Stimulated activated CD4-positive, alpha-beta T cell treated with anti-CD3 and anti-CD28 coated beads, Interleukin-12 subunit alpha, Interleukin-12 subunit beta, amount 100 ng/mL, for 4 hours (primary cell): ENCODE measurements around the gene ANXA8L1.
"Not testable (repeated sequence)": the region's sequence is repeated elsewhere in the genome, so short reads cannot be mapped to it uniquely, and the experiment has no call there.

ENCODE experiments used
- DNase-seq: peaks from one replicate; pipeline ENCODE4 v3.0.0-alpha.2; 2020

ANXA8L1 gene, protein sequence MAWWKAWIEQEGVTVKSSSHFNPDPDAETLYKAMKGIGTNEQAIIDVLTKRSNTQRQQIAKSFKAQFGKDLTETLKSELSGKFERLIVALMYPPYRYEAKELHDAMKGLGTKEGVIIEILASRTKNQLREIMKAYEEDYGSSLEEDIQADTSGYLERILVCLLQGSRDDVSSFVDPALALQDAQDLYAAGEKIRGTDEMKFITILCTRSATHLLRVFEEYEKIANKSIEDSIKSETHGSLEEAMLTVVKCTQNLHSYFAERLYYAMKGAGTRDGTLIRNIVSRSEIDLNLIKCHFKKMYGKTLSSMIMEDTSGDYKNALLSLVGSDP

DNA sequence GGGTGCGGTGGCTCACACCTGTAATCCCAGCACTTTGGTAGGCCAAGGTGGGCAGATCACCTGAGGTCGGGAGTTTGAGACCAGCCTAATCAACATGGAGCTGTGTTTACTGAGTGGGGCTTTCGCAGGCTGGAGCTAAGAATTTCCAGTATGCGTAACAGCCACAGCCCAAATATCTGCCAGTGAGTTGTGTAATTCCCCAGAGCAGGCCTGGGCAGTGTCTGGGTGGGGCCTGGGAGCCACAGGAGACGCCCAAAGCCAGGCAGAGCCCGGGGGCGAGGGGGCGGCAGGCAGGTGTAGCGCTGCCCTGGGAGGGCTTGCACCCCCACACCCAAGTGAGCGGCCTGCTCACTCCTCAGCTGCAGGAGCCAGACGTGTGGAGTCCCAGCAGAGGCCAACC lies at the start of gene ANXA8L1:
Gene ANXA8L1 (plus strand): TSS at position 371 of the 400 bp plus-strand sequence. CDS start 76 bp downstream, outside the sequence.
- not testable (repeated sequence) for DNase-seq

DNA sequence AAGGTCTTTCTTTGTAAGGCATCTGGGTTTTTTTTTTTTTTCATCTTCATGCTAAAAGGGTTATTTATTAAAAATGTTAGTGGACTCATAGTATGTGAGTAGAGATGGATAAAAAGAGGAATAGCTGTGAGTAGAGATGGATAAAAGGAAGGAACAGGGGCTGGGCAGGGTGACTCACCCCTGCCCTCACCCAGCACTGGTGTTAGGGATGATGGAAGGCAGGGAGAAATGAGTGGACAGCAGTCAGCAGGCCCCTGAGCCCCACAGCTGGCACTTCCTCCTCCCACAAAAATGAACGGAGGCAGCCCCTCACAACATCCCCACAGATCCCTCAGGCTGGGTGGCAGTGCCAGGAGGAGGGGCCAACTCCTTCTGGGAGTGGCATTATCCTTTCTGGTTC lies 49.5 kb upstream of the ANXA8L1 start:
- DNase-seq = no peak

DNA sequence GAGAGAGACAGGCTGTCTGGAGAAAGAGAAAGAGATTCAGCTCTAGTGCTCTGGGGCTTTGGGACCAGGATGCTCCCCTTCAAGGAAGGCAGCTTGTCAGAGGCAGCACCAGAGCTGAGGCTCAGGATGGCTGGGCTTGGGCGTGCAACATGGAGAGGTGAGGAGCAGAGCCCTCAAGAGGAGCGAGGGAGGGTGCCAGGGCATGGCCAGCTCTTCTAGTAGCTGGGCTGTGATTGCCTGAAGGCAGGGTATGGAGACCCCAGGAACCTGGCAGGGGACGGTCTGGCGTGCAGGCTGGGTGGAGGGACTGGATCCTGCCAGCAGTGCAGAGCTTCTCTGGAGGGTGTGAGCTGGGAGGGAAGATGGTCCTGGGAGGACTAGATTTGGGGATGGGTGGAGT lies 48.6 kb upstream of the ANXA8L1 start:
- DNase-seq = no peak

DNA sequence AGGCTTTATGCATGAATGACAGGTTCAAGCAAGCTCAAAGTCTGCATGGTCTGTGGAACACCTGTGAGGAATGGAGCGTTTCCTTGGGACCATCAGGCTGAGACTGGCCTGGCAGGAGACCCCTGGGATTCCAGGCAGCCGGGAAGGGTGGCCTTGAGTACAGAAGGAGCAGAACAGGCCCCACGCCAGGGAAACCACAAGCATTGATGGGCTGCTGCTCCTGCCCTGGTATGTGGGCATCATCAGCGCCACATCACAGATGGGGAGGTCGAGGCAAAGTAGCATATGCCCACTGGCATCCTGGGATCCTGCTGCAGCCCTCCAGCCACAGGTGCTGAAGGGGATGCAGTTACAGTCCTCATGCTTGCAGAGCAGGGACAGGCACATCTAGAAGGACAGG lies 47.9 kb upstream of the ANXA8L1 start:
- DNase-seq = no peak

DNA sequence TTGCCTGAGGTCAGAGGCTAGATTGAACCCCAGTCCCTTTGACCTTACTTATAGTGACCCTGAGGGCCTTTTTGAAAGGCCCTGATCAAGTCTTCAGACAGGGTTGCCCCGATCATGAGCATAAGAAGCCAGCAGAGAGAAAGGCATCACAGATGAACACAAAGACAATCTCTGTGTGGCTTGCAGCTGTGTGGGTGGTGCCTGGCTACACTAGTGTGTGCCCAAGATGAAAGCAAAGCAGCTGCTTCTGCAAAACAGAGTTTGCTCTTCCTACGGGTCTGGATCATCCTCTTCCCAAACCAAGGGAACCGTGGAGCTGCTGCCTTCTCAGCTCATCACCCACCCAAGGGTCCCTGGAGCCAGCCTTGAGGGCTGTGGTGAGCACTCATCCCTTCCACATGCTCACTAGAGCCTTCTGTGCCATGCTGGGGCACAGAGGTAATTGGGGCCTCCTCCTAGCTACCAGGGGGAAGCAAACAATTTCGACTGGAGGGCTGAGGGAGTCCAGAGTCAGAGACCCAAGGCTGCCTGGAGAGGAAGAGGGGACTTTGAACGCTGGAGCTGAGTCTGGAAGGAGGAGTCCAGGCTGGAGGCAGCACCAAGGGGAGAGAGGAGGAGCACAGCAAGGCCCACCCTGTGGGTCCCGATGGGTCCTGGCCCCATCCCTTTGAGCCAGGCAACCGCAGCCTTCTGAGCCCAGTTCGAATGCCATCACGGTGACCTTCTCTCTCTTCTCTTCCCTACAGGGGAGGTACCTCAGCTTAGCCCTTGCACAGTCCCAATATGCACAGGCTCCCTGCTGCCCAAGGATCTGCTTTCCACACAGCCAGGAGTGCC lies 46.5 kb upstream of the ANXA8L1 start:
- DNase-seq = no peak

DNA sequence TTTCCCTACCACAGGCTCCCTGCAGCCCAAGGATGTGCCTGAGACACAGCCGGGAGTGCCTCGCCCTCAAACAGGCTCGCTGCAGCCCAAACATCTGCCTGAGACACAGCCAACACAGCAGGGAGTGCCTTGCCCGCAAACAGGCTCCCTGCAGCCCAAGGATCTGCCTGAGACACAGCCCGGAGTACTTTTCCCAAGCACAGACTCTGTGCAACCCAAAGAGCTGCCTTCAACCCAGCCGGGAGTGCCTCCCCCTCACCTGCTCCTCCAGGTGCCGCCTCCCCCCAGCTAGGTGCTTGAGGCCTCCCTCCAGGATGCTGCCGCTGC lies 45.9 kb upstream of the ANXA8L1 start:
- DNase-seq = no peak

DNA sequence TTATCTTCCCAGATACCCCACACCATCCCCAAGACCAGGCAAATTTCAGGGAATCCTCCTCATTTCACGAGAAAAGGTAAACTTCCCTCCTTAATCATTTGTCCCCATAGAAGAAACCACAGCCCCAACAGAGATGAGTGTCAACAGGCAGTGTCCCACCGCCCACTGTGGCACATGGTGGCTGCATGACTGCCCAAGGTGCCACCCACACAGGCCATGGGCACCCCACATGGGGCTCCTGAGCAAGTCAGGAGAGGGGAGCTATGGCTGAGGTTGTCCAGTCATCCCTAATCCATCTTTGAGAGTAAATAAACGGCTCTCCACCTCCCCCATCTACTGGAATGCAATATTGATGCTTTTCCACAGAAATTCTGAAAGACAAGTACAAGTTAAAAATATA lies 44.7 kb upstream of the ANXA8L1 start:
- no peak for DNase-seq

DNA sequence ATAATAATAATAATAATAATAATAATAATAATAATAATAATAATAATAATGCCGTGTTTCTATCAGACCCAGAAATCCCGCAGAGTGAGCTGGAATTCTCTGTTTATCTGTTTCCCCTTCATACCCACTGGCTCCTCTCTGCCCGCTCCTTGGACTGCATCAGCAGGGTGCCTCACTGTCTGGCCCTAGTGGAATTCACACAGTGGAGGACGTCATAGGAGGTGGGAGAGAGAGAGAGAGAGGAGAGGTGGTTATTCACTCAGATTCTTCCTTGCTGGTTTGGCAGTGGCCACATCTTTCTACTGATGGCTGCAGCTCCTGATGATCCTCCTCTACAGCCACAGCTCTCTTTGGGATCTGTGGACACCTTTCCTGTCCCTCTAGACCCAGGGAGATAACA lies 10.1 kb upstream of the ANXA8L1 start:
- DNase-seq = not testable (repeated sequence)

DNA sequence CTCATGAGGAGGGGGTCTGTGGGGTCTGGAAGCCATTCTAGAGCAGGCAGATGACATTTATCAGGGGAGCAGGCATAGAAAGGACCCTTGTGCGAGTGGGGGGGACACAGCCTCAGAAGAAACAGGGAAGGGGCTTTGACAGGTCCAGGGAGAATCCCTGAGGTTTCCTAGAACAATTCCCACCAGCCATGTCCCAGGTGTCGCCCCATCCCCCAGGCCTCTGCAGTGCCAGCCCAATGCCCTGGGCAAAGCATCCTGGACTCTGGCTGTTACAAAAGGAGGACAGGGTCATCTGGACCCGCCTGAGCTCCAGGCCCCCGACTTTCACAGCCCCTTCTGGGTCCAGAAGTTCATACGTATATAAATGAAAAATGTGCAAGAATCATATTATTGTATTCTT lies 8.4 kb upstream of the ANXA8L1 start:
- DNase-seq = not testable (repeated sequence)

DNA sequence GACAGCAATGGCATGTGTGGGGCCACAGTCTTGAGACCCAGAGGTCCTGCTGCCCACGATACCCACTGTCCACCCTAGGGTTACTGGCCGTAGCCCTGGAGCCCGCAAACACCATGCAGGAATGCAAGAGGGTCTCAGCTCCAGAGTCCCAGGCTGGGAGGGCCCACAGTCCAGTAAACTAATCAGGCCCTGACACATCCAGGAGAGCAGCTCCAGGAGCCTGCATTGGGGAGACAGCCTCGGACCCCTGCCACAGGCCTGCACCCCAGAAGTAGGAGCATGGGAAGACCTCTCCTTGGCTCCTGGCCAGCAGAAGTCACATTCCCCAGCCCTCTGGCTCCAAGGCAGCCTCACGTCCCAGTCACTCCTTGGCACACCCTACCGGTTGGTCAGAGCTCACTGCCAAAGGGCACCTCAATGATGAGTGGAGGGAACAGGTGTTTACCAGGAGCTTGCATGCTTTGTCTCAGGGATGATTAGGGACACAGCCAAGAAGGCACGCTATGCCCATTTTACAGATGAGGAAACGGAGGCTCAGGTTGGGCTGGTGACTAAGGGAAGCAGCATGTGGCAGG lies 7.8 kb upstream of the ANXA8L1 start:
- not testable (repeated sequence) for DNase-seq

DNA sequence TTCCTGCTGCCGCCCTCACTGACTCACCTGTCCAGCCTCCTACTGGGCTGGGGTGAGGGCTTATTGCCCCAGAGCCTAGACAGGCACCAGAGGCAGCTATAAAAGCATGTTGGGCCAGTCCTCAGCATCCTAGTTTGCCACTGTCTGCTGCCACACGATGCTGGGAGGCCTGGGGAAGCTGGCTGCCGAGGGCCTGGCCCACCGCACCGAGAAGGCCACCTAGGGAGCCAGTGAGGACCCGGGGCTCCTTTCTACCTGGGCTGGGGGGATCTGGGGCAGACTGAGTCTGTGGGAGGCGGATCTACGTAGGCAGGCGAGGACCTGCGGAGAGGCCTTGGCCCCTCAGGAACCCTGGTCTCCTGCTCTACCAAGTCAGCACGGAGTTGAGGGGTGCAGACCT lies 6.6 kb upstream of the ANXA8L1 start:
- not testable (repeated sequence) for DNase-seq

DNA sequence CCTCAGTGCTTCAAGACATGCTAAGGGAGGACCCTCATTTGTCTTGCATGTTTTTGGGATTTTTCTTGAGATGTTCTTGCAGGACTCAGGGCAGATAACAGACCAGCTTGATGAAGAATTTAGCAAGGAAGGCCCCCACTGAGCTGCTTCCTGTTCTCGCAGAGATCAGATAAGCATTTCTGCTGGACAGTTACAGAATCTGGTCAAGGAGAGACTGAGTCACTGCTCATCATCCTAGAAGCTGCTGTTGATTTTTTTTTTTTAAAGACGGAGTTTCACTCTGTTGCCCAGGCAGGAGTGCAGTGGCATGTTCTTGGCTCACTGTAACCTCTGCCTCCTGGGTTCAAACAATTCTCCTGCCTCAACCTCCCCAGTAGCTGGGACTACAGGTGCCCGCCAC lies 1.2 kb upstream of the ANXA8L1 start:
- not testable (repeated sequence) for DNase-seq

DNA sequence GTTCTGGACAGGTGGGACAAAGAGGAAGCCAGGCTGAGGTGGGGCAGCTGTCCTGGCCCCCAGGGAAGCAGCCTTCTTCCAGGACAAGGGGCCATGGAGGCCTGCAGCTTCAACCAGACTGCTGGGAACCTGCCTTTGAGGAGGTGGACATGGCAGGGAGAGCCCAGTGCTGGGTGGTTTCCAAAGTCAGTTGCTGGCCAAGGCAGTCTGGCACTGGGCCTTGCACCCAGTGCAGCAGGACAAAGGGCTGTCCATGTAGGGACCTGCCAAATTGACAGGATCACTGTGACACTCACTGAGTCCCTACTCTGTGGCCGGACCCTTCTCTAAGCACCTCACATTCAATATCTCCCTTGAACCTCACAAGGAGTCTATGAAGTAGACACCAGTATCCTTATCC lies 1.4 kb downstream of the ANXA8L1 start:
- DNase-seq = not testable (repeated sequence)

DNA sequence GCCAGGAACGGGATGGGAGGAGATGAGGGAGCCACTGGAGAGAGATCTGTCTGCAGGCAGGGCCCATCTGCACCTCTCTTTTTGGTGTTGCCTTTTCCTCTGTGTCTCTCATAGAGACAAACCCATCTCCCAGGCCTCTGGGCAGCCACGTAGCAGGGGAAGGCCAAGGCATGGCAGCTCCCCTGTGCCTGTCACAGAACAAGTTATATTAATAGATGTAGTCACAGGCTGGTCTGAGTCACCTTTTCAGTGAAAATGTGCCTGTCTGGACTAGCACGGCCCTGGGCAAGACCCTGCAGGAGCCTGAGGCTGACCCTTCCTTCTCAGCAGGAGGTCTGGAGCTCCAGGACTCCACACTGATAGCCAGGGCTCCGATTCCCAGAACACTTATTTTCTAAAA lies 2.1 kb downstream of the ANXA8L1 start:
- DNase-seq = not testable (repeated sequence)

DNA sequence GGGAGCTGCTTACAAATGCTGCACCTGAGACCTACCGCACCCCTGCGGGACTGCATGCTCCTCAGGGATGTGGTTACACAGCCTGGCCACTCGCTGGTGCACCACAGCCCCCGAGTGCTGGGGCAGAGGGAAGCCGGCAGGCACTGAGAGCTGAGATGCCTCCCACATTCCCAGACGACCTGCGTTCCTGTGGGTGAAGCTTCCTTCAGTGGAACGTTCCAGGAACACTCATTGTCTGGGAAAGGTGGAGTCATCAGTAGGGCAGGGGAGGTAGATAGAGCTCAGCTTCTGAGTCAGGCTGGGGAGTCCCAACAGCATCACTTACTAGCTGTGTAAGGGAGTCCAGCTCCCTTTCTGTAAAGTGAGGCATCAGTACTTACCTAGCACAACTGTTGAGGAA lies 2.5 kb downstream of the ANXA8L1 start:
- not testable (repeated sequence) for DNase-seq

DNA sequence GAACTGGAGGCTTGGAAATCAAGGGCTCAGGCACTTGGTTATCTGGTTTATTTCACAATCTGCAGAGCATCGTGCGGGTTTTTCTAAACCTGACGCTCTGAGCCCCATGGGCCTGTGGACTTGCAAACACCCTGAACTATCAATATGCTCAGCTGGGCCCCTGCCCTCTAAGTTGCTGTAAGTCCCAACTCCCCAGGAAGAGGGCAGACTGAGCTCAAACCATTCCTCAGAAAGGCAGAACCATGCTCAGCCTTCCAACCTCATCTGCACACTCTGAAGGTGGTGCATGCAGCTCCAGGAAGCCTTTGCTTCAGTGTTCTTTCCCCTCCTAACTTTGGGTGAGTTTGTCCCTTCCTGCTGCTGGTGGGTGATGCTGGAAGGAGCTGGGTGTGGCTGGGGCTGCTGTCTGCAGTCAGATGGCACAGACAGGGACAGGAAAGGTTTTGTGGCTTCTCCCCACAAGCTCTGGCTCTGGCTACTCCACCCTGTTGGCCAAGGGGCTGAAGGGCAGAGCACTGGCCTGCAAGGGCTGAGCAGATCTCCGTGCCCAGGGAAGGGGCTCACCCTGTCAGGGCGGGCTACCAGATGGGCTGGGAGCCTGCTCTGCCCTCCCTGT lies 3.8 kb downstream of the ANXA8L1 start:
- not testable (repeated sequence) for DNase-seq

DNA sequence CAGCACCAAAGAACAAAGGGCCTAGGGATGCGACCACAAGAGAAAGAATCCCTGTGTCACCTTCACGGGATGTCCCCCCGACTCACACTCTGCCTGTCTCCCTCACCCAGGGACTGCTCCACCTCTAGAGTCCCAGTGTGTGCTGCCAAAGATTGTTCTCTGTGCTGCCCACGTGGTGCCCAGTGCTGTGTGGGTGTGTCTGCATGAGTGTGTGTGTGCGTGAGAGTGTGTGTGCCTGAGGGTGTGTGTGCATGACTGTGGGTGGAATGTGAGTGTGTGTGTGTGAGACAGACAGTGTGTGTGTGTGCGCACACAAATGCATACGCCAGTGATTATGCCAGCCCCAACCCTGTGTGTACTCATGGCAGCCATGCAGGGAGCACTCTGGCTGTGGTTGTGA lies 10.3 kb downstream of the ANXA8L1 start:
- not testable (repeated sequence) for DNase-seq

DNA sequence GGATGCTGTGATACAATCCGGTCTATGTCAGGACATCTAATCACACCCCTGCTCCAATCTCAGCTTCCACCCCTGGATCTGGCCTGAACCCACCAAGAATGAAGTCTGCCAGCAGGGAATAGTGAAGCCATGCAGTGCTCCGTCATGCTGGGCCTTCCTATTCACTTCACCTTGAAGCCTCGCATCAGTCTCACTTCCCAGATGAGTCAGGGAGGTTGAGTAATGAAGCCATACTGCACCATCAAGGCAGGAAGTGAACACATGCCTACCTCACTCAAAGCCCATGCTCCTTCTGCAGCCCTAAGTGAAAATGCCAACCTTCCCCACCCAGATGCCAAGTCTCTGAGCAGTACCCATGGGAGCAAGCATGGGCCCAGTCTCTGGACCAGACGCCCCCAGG lies 11.1 kb downstream of the ANXA8L1 start:
- DNase-seq = not testable (repeated sequence)

DNA sequence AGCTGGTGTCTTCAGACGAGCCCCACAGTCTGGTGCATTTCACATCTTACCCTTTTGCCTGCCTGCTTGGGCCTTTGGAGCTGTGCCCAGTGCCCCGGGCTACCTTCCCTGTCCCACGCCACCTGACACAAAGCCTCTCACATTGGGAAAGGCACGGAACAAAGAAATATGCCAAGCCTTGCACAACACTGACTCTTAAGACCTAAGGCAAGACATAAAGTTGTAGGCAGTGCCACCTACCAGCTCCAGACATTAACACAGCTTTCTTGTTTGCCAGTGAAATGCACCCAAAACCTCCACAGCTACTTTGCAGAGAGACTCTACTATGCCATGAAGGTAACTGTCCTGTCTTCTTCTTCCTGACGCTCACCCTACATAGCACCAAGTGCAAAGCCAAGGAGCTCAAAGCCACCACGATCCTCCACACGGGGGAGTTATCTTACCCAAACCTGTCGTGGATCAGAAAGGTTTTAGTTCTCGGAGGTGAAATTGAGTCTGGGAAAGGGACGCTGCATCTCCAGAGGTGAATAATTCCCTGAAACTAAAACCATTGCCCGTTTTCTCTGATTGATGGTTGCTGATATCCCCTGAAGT lies 11.8 kb downstream of the ANXA8L1 start:
- DNase-seq = not testable (repeated sequence)

DNA sequence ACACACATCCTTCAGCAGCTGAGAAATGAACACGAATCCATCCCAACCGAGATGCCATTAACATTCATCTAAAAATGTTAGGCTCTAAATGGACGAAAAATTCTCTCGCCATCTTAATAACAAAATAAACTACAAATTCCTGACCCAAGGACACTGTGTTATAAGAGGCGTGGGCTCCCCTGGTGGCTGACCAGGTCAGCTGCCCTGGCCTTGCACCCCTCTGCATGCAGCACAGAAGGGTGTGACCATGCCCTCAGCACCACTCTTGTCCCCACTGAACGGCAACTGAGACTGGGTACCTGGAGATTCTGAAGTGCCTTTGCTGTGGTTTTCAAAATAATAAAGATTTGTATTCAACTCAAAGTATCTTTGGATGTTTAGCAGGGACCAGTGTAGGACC lies 15.8 kb downstream of the ANXA8L1 start:
- not testable (repeated sequence) for DNase-seq

DNA sequence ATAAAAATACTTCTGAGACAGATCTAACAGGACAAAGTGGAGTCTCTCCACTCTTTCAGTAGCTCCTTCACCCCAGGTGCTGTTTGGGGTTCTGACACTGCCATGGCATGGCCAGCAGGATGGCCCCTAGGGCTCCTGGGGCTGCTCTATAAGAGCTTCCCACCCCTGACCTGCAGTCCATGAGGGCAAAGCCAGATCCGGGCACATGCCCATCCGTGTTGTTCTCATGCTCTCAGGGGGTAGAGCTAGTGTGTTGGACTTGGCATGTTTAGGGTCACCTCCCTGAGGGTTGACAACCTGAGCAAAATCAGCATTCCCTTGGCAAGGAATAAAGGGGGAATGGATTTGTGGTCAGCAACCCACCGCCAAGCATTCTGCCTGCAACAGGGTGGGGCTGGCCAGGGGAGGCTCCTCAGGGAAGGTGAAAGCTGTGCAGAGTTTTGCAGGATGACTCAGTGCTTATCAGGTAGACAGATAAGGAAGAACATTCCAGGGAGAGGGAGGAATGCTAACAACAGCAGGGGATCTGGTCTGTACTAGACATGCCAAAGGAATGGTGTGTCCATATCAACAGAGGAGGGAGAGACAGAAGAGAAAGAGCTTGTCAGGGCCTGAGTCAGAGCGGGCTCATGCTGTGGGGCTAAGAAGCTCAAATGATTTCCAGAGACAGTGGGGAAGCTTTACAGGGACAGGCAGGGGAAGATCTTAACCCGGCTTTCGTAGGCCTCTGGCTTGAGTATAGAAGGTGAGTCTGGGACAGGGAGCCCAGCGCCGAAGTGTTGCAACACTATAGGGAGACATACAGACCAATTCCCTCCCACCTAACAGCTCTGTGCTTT lies 21.1 kb downstream of the ANXA8L1 start:
- not testable (repeated sequence) for DNase-seq

DNA sequence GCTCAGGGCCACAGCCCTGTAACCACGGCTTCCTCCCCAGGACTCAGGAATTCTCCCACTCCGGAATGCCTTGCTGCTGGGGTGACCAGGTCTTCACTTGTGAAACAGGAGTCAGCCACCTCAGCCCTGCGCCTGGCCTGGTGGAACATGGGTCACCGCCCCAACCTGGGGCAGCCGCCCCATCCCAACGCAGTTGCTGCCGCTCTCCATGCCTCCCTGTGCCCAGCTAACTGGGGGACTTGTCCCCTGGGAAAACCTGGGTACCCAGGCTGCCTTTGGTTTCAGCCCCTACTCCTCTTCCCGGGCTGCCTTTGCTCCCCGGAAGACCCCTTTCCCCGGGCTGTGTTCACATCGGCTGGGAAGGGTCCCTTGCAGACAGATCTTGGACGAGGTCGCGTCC lies 22.2 kb downstream of the ANXA8L1 start:
- not testable (repeated sequence) for DNase-seq
